SU-DHL-6 (cell line): ENCODE measurements around the gene ZNF92.

ENCODE experiments used
- EZH2phosphoT487 ChIP-seq: fragments of 200-600 bp; sonication (generic), shearing (Covaris generic); conservative IDR thresholded peaks from 2 replicates; pipeline ENCODE4 v1.6.1; 2018; ENCODE audit warnings: mild to moderate bottlenecking, antibody characterized with exemption, low read length, moderate library complexity, mixed read lengths
- TF ChIP-seq, protein P1 (sequence below): fragments of 200-600 bp; sonication (generic); IDR thresholded peaks from one replicate; pipeline ENCODE4 v1.5.1; 2017; ENCODE audit warnings: antibody characterized with exemption, mild to moderate bottlenecking, low read length, moderate library complexity; ENCODE audit not compliant: insufficient read depth, poor library complexity, severe bottlenecking

DNA sequence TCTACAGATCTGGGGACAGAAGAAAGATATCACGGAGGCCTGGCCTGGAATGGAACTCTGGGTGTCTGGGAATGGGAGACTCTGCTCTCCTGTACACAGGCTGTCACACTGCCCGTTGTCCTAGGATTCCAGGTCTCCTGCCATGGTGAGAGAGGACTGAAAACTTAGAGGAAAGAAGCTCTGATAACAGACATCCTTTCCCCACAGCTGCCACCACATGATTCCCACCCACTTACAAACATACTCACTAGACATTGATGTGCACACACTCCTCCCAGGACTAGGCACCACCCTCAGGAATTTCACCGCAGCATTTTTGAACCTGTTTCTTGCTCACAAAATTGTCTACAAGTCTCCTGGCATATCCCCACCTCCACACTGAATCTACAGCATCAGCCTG is 5.7 kb downstream of the ZNF92 start:
- TF ChIP-seq, protein P1, sequence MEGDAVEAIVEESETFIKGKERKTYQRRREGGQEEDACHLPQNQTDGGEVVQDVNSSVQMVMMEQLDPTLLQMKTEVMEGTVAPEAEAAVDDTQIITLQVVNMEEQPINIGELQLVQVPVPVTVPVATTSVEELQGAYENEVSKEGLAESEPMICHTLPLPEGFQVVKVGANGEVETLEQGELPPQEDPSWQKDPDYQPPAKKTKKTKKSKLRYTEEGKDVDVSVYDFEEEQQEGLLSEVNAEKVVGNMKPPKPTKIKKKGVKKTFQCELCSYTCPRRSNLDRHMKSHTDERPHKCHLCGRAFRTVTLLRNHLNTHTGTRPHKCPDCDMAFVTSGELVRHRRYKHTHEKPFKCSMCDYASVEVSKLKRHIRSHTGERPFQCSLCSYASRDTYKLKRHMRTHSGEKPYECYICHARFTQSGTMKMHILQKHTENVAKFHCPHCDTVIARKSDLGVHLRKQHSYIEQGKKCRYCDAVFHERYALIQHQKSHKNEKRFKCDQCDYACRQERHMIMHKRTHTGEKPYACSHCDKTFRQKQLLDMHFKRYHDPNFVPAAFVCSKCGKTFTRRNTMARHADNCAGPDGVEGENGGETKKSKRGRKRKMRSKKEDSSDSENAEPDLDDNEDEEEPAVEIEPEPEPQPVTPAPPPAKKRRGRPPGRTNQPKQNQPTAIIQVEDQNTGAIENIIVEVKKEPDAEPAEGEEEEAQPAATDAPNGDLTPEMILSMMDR: no peak
- TF ChIP-seq EZH2phosphoT487: no peak
